IPS DF 6.9 (cell line): ENCODE data around the gene FAM110D.

Source experiments
- DNase-seq: peaks from one replicate; pipeline ENCODE4 v3.0.0-alpha.2; 2013; ENCODE audit warnings: low read depth, low spot score
- H3K27ac ChIP-seq: one replicate; pipeline ENCODE4 v1.5.1; 2013; ENCODE audit warnings: low read length, control low read depth
- H3K27me3 ChIP-seq: 2 replicates; pipeline ENCODE4 v1.6.1; 2013; ENCODE audit warnings: mild to moderate bottlenecking, low read length; ENCODE audit not compliant: control insufficient read depth, insufficient read depth
- H3K36me3 ChIP-seq: 2 replicates; pipeline ENCODE4 v1.6.1; 2013; ENCODE audit warnings: low read length; ENCODE audit not compliant: control insufficient read depth, insufficient read depth
- H3K4me1 ChIP-seq: 2 replicates; pipeline ENCODE4 v1.6.1; 2013; ENCODE audit warnings: low read length; ENCODE audit not compliant: control insufficient read depth, insufficient read depth
- H3K4me3 ChIP-seq: 2 replicates; pipeline ENCODE4 v1.5.1; 2013; ENCODE audit warnings: mild to moderate bottlenecking, low read length
- H3K9me3 ChIP-seq: 2 replicates; pipeline ENCODE4 v1.6.1; 2013; ENCODE audit warnings: low read length, inconsistent platforms; ENCODE audit not compliant: control insufficient read depth, insufficient read depth
- WGBS: extraction: QIAGEN DNeasy Blood & Tissue Kit; methylation state at CpG from one replicate; pipeline ENCODE4 v1.1.7; 2013; ENCODE audit warnings: mixed read lengths, missing lambda C conversion rate; ENCODE audit not compliant: insufficient read length, insufficient coverage; 5-methylcytosine and 5-hydroxymethylcytosine counted together

FAM110D gene

DNA sequence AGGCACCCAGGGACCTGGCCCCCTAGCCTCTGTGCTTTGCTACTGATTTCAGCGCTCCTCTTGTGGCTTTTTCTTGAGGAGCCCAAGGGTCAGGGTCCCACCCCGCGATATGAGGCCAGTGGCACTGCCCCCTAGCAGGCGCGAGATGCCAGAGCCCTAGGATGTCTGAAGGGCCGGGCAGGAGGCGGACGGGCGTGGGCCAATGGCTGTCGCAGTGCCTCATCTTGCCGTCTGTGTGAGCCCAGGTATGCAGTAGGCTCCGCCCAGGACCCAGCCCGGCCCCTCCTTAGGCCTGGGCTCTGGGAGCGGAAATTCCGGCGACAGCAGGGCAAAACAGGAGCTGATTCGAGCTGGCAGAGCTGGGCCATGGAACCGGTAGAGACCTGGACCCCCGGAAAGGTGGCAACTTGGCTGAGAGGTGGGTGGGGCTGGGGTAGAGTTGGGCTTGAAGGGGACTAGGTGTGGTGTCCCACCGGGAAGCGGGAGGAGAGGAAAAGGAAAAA lies 18.4 kb downstream of the FAM110D start, which contains the start of gene CNKSR1:
Gene CNKSR1 (plus strand): TSS at position 310 of the 503 bp plus-strand sequence. CDS start 57 bp downstream, at position 367.
- no CpG with 5 or more reads among the region's 21 CpGs for WGBS
- Histone ChIP-seq H3K27me3 (no peaks in the 10 kb centered on the region), H3K4me3 (peak within 1 kb of the TSS; percentile 38; the same call in 1 of the 2 replicates), H3K4me1 (no peaks in the 10 kb centered on the region), H3K27ac (no peak within 1 kb of the TSS), H3K36me3 (no peaks in the 10 kb centered on the region), H3K9me3 (no peaks in the 10 kb centered on the region)
- DNase-seq = peak; percentile 87

DNA sequence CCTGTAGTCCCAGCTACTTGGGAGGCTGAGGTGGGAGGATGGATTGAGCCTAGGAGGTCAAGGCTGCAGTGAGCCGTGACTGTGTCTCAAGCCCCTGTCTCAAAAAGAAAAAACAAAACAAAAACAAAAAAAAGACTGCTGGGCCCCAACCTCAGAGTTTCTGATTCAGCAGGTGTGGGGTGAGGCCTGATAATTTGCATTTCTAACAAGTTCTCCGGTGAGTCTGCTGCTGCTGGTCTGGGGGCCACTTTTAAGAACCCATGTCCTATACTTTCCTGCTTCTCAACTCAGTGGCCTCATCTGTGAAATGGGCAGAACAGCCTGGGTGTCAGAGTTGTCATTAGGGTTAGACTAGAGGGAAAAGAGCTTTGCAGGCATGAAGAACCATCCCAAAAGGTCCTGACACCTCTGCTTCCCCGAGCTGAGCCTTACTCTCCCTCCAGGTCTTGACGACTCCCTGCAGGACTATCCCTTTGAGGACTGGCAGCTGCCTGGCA lies 21.2 kb downstream of the FAM110D start:
- no peaks in the 10 kb centered on the region for H3K4me1 ChIP-seq
- DNase-seq = no peak
- H3K9me3 ChIP-seq = no peaks in the 10 kb centered on the region
- H3K27ac ChIP-seq = no peak overlapping the region
- H3K27me3 ChIP-seq = no peaks in the 10 kb centered on the region
- H3K4me3 ChIP-seq = no peak overlapping the region
- no peaks in the 10 kb centered on the region for H3K36me3 ChIP-seq
- WGBS = no CpG with 5 or more reads among the region's 4 CpGs

DNA sequence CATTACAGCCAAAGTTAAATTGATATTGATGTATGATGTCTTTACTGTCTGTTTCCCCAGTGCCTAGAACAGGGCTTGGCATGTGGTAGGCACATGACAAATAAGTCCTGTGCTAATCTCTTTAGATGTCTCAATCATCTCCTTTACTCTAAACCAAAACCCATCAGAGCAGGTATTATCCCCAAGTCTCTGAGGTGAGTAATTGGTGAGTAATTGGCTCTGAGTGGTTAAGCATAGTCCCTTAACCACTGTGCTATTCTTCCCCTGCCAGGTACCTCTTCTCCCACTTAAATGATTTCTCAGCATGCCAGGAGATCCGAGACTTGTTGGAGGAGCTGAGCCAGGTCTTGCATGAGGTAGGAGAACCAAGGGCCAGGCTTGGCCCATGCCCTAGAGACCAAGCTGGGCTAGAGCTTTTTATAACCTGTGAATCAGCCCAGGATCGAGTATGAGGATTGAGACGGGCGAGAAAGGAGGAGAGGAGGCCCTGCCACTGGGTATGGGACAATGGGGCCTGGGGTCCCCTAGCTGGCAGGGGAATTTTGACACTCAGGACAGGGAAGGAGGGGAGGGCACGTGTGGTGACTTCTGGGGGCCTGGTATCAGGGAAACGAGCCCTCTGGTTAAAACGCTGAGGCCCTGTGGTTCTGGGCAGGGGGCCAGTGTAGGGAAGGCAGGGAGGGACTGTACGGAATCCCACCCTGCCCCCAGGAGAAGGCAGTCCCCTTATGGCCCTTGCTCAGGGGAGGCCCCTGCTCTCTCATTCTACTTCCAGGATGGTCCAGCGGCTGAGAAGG lies 22.9 kb downstream of the FAM110D start:
- H3K36me3 ChIP-seq = no peaks in the 10 kb centered on the region
- H3K4me3 ChIP-seq = no peak overlapping the region
- H3K9me3 ChIP-seq = no peaks in the 10 kb centered on the region
- H3K27ac ChIP-seq = no peak overlapping the region
- no CpG with 5 or more reads among the region's 9 CpGs for WGBS
- DNase-seq = no peak
- no peaks in the 10 kb centered on the region for H3K27me3 ChIP-seq
- H3K4me1 ChIP-seq = no peaks in the 10 kb centered on the region

- Histone ChIP-seq H3K9me3 (no peaks in the 10 kb centered on the region), H3K36me3 (no peaks in the 10 kb centered on the region), H3K4me3 (no peak overlapping the region), H3K4me1 (no peaks in the 10 kb centered on the region), H3K27me3 (no peaks in the 10 kb centered on the region), H3K27ac (no peak overlapping the region)
- DNase-seq = no peak
- no CpG with 5 or more reads among the region's 7 CpGs for WGBS
Measured at GRCh38 chr1:26182383-26182696, 23.5 kb downstream of the FAM110D start.

- H3K36me3 ChIP-seq = no peaks in the 10 kb centered on the region
- no peaks in the 10 kb centered on the region for H3K4me1 ChIP-seq
- no CpG with 5 or more reads among the region's 7 CpGs for WGBS
- no peak overlapping the region for H3K27ac ChIP-seq
- DNase-seq = no peak
- no peak overlapping the region for H3K4me3 ChIP-seq
- no peaks in the 10 kb centered on the region for H3K27me3 ChIP-seq
- H3K9me3 ChIP-seq = no peaks in the 10 kb centered on the region
Measured at GRCh38 chr1:26184086-26184485, 25.2 kb downstream of the FAM110D start.

GRCh38 chr1:26184883-26185282 lies 26.0 kb downstream of the FAM110D start:
- WGBS = no CpG with 5 or more reads among the region's 21 CpGs
- Histone ChIP-seq H3K4me3 (no peak overlapping the region), H3K9me3 (no peaks in the 10 kb centered on the region), H3K27me3 (no peaks in the 10 kb centered on the region), H3K27ac (no peak overlapping the region), H3K4me1 (no peaks in the 10 kb centered on the region), H3K36me3 (no peaks in the 10 kb centered on the region; the same call in 1 of the 2 replicates)
- DNase-seq = no peak

DNA sequence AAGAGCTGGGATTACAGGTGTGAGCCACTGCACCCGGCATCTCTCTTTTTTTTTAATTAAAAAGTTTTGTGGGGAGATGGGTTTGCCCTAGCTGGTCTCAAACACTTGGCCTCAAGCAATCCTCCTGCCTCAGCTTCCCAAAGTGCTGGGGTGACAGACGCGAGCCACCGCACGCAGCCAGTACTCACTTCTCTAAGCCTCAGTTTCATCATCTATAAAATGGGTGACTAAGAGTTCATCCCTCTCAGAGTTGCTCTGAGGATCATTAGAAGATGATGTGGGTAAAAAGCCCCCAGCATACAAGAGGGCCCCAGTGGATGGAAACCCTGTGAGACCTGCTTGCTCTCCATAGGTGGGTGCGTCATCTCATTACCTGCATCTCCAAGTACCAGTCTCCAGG lies 29.0 kb downstream of the FAM110D start:
- H3K36me3 ChIP-seq = no peaks in the 10 kb centered on the region; the same call in 1 of the 2 replicates
- DNase-seq = no peak
- no CpG with 5 or more reads among the region's 6 CpGs for WGBS

DNA sequence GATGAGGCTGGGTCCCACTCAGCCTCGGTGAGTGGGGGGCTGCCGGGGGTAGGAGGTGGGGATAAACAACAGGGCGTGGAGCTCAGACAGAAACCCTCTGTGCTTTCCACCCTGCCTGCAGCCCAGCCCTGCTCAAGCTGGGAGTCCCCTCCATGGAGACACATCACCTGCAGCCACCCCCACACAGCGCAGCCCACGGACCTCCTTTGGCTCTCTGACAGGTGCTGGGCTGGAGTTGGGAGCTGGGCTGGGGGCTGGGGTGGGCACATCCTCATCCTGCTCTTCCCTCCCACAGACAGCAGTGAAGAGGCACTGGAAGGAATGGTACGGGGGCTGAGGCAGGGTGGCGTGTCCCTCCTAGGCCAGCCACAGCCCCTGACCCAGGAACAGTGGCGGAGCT lies 29.6 kb downstream of the FAM110D start:
- Histone ChIP-seq H3K4me3 (no peak overlapping the region), H3K36me3 (no peaks in the 10 kb centered on the region; the same call in 1 of the 2 replicates), H3K27me3 (no peaks in the 10 kb centered on the region), H3K27ac (no peak overlapping the region), H3K9me3 (no peaks in the 10 kb centered on the region), H3K4me1 (peaks cover 2% of the 10 kb centered on the region; the same call in 1 of the 2 replicates)
- no peak for DNase-seq
- WGBS = no CpG with 5 or more reads among the region's 8 CpGs

More for the DNA sequence above, 29.0 kb downstream of the FAM110D start:
- Histone ChIP-seq H3K4me3 (no peak overlapping the region), H3K27me3 (no peaks in the 10 kb centered on the region), H3K4me1 (peaks cover 2% of the 10 kb centered on the region; the same call in 1 of the 2 replicates), H3K9me3 (no peaks in the 10 kb centered on the region), H3K27ac (no peak overlapping the region)

DNA sequence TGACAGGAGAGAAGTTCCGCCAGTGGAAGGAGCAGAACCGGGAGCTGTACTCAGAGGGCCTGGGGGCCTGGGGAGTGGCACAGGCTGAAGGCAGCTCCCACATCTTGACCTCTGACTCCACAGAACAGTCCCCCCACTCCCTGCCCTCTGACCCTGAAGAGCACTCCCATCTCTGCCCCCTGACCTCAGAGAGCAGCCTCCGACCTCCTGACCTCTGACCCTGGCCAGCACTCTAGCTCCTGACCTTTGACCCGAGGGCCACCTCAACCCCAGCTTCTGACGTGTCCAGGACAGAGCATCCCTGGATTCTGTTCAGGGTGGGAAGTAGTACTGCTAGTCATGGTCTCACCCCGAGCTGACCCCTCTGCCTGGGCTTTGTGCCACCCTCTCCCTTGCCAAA lies 30.5 kb downstream of the FAM110D start:
- no peak overlapping the region for H3K4me3 ChIP-seq
- H3K4me1 ChIP-seq = peaks cover 2% of the 10 kb centered on the region; the same call in 1 of the 2 replicates
- H3K27ac ChIP-seq = no peak overlapping the region
- no peak for DNase-seq
- H3K36me3 ChIP-seq = no peaks in the 10 kb centered on the region; the same call in 1 of the 2 replicates
- WGBS = no CpG with 5 or more reads among the region's 6 CpGs
- H3K27me3 ChIP-seq = no peaks in the 10 kb centered on the region
- no peaks in the 10 kb centered on the region for H3K9me3 ChIP-seq

- no peaks in the 10 kb centered on the region for H3K9me3 ChIP-seq
- no peak for DNase-seq
- H3K27ac ChIP-seq = no peak overlapping the region
- H3K36me3 ChIP-seq = no peaks in the 10 kb centered on the region; the same call in 1 of the 2 replicates
- peaks cover 2% of the 10 kb centered on the region; the same call in 1 of the 2 replicates for H3K4me1 ChIP-seq
- no CpG with 5 or more reads among the region's 7 CpGs for WGBS
- H3K27me3 ChIP-seq = no peaks in the 10 kb centered on the region
- no peak overlapping the region for H3K4me3 ChIP-seq
Measured at GRCh38 chr1:26189751-26190275, 30.9 kb downstream of the FAM110D start.
